ENCODE measurements around the gene UBE2E3.

DNA sequence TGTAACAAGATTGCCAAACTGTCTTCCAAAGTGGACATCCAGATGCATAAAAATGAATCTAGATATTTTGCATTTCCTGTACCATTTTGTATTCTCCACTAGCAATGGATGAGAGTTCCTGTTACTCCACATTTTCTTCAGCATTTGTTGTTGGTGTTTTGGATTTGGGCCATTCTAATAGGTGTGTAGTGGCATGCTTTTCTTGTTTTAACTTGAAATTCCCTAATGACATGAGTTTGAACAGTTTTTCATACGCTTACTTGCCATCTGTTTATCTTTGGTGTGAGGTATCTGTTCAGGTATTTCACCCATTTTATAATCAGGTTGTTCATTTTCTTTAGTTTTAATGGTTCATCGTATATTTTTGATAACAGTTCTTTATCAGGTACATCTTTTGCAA lies 73.9 kb downstream of the UBE2E3 start:
- TF ChIP-seq, protein P1, sequence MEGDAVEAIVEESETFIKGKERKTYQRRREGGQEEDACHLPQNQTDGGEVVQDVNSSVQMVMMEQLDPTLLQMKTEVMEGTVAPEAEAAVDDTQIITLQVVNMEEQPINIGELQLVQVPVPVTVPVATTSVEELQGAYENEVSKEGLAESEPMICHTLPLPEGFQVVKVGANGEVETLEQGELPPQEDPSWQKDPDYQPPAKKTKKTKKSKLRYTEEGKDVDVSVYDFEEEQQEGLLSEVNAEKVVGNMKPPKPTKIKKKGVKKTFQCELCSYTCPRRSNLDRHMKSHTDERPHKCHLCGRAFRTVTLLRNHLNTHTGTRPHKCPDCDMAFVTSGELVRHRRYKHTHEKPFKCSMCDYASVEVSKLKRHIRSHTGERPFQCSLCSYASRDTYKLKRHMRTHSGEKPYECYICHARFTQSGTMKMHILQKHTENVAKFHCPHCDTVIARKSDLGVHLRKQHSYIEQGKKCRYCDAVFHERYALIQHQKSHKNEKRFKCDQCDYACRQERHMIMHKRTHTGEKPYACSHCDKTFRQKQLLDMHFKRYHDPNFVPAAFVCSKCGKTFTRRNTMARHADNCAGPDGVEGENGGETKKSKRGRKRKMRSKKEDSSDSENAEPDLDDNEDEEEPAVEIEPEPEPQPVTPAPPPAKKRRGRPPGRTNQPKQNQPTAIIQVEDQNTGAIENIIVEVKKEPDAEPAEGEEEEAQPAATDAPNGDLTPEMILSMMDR (conservative IDR thresholded peaks at IDR 0.05; ENCODE audit: low read depth, low read length): no peak
- TF ChIP-seq MAZ (IDR thresholded peaks at IDR 0.05; ENCODE audit: borderline replicate concordance, low read depth, low read length) (no peak), SMC3 (IDR thresholded peaks at IDR 0.05; ENCODE audit: low read depth, low read length) (no peak), CEBPB (IDR thresholded peaks at IDR 0.05; ENCODE audit: low read depth, low read length) (no peak), FOS (IDR thresholded peaks at IDR 0.05; ENCODE audit: low read depth, low read length) (no peak), POLR2A (IDR thresholded peaks at IDR 0.05; ENCODE audit: low read depth, low read length) (no peak), RAD21 (IDR thresholded peaks at IDR 0.05; ENCODE audit: low read length) (no peak), MAFK (IDR thresholded peaks at IDR 0.05; ENCODE audit: low read depth, low read length) (no peak), RCOR1 (IDR thresholded peaks at IDR 0.05; ENCODE audit: insufficient replicate concordance, low read length) (no peak), MXI1 (IDR thresholded peaks at IDR 0.05; ENCODE audit: borderline replicate concordance, low read depth, low read length) (no peak), RFX5 (IDR thresholded peaks at IDR 0.05; ENCODE audit: low read depth, low read length) (no peak)
- TF ChIP-seq, protein P2, sequence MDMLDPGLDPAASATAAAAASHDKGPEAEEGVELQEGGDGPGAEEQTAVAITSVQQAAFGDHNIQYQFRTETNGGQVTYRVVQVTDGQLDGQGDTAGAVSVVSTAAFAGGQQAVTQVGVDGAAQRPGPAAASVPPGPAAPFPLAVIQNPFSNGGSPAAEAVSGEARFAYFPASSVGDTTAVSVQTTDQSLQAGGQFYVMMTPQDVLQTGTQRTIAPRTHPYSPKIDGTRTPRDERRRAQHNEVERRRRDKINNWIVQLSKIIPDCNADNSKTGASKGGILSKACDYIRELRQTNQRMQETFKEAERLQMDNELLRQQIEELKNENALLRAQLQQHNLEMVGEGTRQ (IDR thresholded peaks at IDR 0.05; ENCODE audit: low read depth, low read length): no peak
- TF ChIP-seq, protein P3, sequence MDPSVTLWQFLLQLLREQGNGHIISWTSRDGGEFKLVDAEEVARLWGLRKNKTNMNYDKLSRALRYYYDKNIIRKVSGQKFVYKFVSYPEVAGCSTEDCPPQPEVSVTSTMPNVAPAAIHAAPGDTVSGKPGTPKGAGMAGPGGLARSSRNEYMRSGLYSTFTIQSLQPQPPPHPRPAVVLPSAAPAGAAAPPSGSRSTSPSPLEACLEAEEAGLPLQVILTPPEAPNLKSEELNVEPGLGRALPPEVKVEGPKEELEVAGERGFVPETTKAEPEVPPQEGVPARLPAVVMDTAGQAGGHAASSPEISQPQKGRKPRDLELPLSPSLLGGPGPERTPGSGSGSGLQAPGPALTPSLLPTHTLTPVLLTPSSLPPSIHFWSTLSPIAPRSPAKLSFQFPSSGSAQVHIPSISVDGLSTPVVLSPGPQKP (IDR thresholded peaks at IDR 0.05; ENCODE audit: borderline replicate concordance, low read depth, low read length): no peak
